Astrocyte (in vitro differentiated cells and primary cell): ENCODE measurements around the gene PIP4K2A.
"Not testable (repeated sequence)": the region's sequence is repeated elsewhere in the genome, so short reads cannot be mapped to it uniquely, and the experiment has no call there.

Source experiments
- CTCF ChIP-seq: IDR thresholded peaks from 2 replicates; pipeline ENCODE4 v1.5.1; 2011; ENCODE audit warnings: low read depth, mild to moderate bottlenecking, inconsistent platforms, low read length, moderate library complexity; ENCODE audit not compliant: insufficient read depth
- EZH2 ChIP-seq: IDR thresholded peaks from 2 replicates; pipeline ENCODE4 v1.6.1; 2012; ENCODE audit warnings: mild to moderate bottlenecking, low read length, inconsistent platforms; ENCODE audit not compliant: insufficient read depth

- TF ChIP-seq EZH2, CTCF: not testable (repeated sequence)
Measured at GRCh38 chr10:22718659-22719058, 4.3 kb upstream of the PIP4K2A start.
